GM21447 (cell line): ENCODE results near the gene NAP1L1.
A peak's percentile ranks its signal among the peaks of the same experiment; 100 is the strongest.

ENCODE experiments used
- ATAC-seq: cut with Tn5 transposase; IDR thresholded peaks from one replicate; pipeline ENCODE4 v1.9.1; 2021; ENCODE audit not compliant: unreplicated experiment

Gene NAP1L1, protein sequence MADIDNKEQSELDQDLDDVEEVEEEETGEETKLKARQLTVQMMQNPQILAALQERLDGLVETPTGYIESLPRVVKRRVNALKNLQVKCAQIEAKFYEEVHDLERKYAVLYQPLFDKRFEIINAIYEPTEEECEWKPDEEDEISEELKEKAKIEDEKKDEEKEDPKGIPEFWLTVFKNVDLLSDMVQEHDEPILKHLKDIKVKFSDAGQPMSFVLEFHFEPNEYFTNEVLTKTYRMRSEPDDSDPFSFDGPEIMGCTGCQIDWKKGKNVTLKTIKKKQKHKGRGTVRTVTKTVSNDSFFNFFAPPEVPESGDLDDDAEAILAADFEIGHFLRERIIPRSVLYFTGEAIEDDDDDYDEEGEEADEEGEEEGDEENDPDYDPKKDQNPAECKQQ

DNA sequence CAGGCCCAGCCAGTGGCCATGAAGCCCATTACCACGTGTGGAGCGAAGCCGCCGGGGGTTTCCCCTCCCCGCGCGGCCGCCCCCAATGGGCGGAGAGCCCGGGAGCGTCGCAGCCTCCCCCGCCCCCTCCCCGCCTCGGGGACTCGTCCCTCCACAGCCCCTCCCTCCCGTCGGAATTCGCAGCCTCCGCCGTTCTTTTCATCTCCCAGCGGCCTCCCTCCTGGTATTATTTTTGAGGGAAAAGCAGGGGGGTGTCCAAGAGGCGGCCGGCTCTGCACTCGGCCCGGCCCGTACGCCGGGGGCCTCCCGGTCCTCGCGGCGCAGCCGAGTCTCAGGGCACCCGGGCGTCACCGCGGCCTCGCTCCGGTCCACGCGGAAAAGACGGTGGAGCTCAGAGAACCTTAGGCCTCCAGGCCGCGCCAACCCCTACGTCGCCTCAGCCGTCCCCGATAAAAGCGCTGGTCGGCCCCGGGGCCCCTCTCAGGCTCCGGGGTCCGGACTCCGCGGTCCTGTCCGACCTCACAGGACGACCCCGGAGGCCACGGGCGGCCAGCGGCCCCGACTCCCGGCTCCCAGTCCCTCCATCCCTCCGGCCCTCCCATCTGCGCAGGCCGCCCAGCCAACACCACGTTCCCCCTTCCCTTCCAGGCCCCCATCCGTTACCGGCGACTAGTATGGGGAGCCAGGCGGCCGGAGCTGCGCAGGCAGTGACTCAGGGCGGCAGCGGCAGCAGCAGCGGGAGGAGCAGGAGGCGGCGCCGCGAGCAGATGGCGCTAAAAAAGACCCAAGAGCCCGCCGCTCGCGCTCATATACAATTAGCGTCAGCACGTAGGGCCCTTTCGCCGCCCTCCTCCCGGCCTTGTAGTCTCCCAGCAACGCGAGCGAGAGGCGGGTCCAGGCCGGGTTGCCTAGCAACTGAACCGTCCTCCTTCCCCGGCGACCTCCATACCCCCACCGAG lies at the start of gene NAP1L1:
Gene NAP1L1, minus strand, starts transcription at position 782 of the 959 bp plus-strand sequence. CDS start 10,466 bp downstream, outside the sequence.
- peak; percentile 90 for ATAC-seq

DNA sequence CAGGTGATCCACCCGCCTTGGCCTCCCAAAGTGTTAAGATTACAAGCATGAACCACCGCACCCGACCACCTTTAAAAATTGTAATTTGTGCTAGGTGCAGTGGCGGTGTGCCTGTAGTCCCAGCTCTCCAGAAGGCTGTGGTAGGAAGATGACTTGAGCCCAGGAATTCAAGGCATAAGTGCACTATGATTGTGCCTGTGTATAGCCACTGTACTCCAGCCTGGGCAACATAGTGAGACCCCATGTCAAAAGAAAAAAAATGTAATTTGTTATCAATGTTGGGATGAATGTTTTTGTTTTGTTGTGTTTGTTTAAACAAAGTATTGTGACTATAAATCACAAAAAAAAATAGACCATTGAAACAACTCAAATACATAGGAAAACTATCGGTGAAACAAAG lies 43.1 kb upstream of the NAP1L1 start:
- ATAC-seq = no peak

DNA sequence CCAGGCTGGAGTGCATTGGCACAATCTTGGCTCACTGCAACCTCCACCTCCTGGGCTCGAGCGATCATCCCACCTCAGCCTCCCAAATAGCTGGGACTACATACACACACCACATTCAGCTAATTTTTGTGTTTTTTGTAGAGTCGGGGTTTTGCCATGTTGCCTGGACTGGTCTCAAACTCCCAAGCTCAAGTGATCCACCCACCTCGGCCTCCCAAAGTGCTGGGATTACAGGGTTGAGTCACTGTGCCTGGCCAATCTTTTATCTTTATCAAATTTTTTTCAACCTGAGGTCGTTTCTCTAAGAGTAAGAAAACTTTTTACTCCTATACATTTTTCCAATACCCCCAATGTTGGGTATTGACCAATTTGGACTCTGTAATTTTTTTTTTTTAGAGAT lies 40.0 kb upstream of the NAP1L1 start:
- ATAC-seq = no peak

DNA sequence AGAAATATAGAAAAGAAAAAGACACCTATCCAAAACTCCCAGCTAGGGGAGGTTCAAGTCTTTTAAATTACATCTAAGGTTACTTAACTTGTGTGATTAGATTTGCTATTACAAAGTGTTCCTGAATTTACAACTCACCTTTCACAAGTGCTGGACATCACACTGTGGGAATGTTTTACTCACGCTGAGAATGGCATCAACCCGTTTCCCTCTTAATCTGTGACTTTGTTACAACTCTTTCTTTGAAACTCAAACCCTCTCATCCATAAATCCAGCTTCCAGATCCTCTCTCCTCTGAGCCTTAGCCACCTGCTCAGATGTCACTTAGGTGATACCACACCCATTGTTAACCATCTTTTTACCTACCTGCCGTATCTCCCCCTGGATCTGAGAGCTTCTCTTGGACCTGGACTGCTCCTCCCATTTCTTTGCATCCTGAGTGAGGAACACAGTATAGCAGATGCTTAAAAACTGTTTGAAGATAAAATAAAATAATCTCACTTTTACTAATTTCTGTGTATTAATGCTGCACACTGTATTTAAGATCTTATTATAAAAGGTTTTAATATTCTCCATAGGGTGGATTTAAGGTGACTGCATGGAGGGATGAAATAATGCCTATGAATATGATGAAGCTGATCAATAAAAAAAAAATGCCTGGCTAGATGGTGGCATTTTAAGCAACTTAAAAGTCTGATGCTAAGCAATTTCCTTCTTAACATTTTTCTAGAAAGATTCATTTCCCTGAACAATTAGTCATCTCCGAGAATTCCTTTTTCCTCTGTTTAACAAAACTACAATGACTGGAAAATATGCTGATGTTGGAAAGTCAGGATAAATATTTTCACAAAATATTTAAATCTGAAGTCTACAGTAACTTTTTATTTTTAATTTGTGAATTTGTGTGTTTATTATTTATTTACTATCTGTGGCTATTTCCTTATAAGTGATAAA lies 39.1 kb upstream of the NAP1L1 start:
- no peak for ATAC-seq

DNA sequence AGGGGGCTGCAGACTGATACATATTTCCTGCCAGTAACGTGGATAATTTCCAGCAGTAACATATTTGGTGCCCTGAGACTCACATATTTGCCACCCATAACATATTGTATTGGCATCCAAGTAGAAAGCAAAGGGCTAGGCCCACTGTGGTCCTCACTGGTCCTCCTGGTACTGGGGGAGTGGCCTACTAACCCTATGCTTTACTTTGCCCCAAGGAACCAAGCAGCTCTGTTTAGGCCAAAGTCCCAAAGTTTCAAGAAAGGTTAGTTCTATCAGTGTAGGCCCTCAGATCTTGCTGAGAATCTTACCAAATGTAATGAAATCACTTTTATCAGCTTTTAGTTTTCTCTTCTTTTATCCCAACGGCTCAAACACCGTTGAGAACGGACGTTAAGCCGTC lies 35.4 kb upstream of the NAP1L1 start:
- ATAC-seq = no peak

DNA sequence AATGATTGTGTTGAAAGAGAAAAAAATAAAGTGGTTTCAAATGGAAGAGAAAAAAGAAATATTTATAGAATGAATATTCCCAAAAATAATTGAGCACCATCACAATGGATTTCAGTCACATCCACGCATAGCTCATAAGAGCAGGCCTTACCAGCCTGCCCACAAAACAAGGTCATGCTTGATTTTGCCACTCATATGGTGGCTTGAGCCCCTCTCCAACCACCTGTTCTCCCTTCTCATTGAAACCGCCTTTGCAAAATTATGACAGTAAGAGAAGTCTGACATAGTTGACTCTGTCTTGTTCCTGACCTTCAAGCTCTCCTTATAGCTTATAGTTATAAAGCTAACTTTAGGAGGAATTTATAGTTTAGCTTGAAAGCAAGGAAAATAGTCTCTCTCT lies 33.3 kb upstream of the NAP1L1 start:
- ATAC-seq = no peak

DNA sequence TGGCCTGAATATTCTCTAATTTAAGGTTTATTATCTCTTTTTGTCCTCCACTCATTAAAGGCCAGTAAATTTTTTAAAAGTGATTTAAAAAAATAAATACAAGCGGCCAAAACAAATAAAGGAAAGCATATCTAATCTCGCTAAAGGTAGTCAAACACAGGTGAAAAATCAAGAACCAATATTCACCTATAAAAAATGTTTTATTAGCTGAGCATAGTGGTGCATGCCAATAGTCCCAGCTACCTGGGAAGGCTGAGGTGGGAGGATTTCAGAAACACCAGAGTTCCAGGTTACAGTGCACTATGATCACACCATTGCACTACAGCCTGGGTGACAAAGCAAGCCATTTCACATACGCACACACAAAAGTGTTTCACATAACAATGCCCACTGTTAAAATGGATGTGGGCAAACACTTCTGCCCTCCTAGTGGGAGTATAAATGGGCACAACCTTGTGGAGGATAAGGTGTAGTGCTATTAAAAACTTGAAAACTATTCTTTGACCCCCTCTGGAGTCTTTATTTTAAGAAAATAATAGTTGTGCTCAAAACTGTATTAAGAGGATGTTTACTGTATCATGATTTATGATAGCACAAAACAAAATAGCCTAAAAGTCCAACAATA lies 32.7 kb upstream of the NAP1L1 start:
- no peak for ATAC-seq

DNA sequence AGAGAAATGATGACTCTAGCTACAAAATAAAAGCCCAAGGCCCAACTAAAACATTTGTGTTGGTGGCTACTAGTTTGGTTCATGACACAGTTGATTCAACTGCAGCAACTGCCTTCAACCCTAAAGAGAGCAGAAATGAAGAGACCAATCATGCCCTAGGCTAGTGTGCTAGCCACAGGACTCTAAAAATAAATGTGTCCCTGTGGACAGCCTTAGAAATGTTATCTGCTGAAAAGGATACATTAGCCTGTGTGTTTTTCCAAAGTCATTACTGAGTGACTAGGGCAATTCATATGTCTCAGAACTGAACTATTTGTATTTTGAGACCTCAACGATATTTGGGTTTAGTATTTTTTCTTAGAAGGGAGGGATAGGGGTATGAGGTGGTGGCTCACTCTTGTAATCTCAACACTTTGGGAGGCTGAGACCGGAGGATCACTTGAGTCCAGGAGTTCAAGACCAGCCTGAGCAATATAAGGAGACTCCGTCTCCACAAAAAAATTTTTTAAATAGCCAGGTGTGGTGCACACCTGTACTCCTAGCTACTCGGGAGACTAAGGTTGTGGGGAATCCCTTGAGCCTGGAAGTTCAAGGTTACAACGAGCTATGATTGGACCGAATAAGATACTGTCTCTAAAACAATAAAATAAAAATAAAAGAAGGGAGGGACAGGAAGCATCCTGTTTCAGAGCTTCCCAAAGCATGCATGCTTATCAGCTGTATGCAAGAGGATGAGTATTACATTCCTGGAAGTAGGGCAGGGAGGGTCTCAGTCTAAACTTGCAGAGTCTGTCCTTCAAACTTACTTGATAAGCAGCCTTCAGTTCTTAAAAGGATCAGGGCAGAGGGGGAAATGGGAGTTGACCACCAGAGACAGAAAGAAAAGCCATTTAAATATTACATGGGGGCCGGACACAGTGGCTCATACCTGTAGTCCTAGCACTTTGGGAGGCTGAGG lies 29.6 kb upstream of the NAP1L1 start:
- no peak for ATAC-seq

DNA sequence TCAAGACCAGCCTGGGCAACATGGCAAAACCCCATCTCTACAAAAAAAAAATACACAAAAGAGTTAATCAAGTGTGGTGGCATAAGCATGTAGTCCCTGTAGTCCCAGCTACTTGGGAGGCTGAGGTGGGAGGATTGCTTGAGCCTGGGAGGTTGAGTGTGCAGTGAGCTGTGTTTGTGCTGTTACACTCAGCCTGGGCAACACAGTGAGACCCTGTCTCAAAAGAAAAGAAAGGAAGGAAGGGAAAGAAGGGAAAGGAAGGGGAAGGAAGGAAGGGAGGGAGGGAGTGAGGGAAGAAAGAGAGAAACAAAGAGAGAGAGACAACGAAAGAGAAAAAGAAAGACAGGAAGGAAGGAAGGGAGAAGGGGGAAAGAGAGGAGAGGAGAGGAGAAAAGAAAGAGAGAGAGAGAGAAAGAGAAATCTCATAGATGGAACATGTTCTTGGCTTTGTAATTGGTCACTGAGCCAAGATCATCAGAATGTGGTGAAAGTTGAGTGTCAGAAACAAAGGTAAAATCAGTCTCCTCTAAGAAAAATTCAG lies 26.8 kb upstream of the NAP1L1 start:
- no peak for ATAC-seq

DNA sequence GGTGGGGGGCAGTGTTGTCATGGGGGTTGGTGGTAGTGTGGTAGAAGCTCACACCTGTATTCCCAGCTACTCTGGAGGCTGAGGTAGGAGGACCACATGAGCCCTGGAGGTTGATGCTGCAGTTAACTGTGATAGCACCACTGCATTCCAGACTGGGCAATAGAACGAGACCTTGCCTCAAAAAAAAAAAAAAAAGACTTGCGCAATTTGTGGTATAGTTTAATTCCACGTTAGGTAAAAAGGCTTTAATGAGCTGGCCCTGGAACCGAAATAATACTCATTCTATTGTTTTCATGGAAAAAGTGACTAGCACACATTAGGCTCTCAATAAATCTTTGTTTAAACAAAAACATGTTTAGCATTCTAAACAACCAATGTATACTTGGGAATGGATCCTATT lies 25.4 kb upstream of the NAP1L1 start:
- no peak for ATAC-seq

DNA sequence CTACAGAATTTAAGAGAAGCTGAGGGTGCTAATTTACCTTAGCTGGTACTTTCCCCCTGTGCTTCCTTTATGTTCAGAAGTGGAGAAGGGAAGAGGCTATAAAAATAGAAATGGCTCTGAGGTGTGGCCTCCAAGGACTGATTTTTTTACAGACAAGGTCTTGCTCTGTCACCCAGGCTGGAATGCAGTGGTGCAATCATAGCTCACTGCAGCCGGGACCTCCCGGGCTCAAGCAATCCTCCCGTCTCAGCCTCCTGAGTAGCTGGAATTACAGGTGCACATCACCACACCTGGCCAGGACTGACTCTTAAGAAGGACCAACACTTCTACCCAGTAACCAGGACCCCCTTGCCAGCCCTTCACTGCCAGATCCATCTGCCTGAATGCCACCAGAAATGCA lies 23.9 kb upstream of the NAP1L1 start:
- ATAC-seq = no peak

DNA sequence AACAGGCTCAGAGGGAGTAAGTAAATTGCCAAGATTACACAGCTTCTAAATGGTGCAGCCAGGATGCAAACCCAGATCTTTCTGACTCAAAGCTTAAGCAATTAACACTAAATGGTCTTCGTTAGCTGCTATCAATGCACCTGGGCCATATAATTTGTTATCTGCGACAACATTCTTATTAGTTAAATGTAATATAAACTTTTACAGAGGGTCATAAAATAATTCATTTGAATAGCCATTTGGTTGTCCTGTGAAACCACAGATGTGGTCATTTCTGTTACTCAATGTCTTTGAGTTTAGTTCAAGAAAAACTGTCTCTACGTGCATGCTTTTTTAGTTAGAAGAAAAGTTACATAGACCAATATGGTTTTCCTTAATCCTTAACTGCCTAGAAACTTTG lies 22.1 kb upstream of the NAP1L1 start:
- ATAC-seq = no peak

DNA sequence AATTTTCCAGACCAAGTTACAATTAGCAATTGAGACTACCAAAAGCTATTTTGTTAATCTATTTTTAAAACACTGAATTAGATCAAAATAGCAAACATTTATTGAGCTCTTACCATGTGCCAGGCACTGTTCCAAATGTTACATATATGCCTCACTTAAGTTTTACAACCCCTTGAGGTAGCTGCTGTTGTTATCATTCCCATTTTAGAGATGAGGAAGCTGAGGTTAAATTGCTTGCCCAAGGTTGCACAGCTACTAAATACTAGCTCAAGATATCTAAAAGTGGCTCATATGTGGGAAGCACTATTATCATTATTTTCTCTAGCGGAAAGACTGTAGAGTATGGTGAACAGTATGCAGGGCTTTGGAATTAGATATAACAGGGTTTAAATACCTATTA lies 19.5 kb upstream of the NAP1L1 start:
- no peak for ATAC-seq

DNA sequence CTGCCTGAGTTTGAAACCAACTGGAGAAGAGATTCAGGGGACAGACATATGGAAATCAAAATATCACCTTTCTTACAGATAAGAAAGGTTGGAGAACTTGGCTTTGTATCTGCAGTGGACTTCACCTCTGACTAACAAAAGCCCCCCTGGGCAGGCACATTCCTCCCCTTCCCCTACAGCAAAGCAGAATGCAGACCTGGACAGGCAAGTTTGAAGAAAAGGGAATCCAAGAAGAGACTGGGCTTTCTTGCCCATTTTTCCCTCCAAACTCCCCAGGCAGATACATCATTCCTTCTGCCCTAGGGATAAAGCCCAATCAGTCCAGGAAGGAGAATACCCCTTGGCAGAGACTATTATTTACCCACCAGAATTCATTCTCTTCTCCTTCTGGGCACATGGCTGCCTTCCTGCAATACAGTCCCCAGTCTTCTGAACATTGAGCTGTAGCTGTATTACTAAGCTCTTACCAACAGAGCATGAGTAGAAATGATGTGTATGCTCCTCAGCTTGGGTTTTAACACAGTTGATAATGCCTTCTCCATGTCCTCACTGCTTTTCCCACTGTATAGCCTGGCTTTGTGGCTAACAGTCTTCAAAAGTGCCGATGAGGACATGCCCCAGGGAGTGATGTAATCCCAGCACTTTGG lies 17.4 kb upstream of the NAP1L1 start:
- ATAC-seq = no peak

DNA sequence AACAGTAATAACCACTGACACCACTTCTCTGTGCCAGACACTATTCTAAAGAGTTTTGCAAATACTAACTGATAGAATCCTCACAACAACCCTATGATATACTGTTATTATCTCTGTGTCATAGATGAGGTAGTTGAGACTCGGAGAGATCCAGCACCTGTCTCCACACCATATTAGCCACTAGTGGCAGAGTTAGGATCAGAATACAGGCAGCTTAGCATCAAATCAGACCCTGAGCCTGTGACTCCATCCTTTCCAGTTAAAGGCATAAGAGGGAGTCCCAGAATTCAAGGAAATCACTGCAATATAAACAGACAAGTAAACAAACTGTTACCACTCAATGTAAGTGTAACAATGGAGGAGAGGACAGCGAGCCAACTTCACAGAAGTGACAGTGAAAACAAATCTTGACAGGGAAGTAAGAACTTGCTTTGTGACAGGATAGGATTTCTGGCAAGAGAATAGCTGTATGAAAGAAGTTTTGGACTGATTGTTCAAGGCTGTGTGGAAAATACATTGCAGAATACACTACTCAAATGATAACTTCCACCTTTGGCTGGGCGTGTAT lies 11.7 kb upstream of the NAP1L1 start:
- no peak for ATAC-seq

DNA sequence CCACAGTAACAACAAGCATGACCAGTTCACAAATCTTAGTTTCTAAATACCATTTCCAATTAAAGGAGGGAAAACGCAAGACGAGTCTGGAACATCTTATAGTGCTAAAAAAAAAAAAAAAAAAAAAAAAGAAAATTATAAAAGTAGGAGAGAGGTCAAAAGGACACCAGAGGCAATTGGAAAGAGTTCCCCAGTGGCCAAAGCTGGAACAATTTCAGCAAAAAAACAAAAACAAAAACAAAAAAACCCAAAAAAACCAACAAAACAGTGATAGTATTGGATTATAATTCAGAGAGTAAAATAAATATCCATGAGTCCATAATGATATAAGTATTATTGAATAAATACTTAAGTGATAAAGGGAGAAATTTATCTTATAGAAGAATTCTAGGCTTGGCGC lies 10.3 kb upstream of the NAP1L1 start:
- no peak for ATAC-seq

DNA sequence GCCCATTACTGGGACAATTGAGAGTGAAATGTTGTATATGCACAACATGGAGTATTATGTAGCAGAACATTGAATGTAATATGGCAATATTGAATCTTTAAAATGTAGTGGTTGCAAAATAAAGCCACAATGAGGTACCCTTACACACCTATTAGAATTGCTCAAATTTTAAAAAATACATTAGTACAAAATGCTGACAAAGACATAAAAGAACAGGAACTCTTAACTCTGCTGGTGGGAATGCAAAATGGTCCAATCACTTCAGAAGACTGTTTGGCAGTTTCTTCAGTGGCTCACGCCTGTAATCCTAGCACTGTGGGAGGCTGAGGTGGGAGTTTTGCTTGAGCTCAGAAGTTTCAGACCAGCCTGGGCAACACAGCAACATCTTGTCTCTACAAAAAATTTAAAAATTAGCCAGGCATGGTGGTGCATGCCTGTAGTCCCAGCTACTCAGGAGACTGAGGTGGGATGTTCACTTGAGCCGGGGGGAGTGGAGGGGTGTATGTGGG lies 6.8 kb upstream of the NAP1L1 start:
- no peak for ATAC-seq

DNA sequence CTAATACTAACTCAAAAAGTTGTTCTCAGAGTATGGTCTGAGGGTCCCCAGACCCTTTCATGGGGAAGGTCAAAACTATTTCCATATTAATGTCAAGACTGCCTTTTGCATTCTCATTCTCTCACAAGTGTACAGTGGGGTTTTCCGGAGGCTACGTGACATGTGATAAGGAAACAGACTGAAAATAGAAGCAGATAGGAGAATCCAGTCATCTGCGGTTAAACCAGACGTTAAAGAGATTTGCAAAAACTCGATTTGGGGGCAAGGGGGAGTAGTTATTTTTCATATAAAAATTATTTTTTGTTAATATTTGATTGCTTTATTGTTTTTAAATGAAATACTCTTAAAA lies 1.0 kb upstream of the NAP1L1 start:
- no peak for ATAC-seq
